Aorta (tissue), 5 donors: Measurements from ENCODE around the gene ERI2. TPM values are rescaled to one million over a fixed set of nuclear protein-coding genes. Genes with fewer than 3 reads are reported as not detected.

ENCODE experiments used
- ATAC-seq: fragments of 200-7000 bp; cut with Tn5 transposase; one replicate; pipeline ENCODE4 v1.9.1; 2022; ENCODE audit warnings: moderate library complexity; ENCODE audit not compliant: low FRiP score
- DNase-seq, 2 donors: peaks; one replicate each; pipeline ENCODE4 v3.0.0-alpha.2; 2020
- H3K27ac ChIP-seq, 2 donors: one replicate each; pipeline ENCODE4 v1.5.1; 2013; ENCODE audit warnings: low read length in 2 of 2, mild to moderate bottlenecking in 2 of 2, moderate library complexity in 2 of 2, control low read depth in 1 of 2, inconsistent platforms in 1 of 2, low read depth in 1 of 2
- H3K27me3 ChIP-seq, 2 donors: one replicate each; pipeline ENCODE4 v1.6.1; 2013; ENCODE audit warnings: control low read depth in 1 of 2, low read length in 1 of 2, mild to moderate bottlenecking in 1 of 2, moderate library complexity in 1 of 2; ENCODE audit not compliant: insufficient read depth in 2 of 2, control insufficient read depth in 1 of 2
- H3K36me3 ChIP-seq, 2 donors: one replicate each; pipeline ENCODE4 v1.6.1; 2013; ENCODE audit warnings: control low read depth in 1 of 2, low read length in 1 of 2, mild to moderate bottlenecking in 1 of 2; ENCODE audit not compliant: insufficient read depth in 2 of 2, control insufficient read depth in 1 of 2
- H3K4me1 ChIP-seq, 2 donors: one replicate each; pipeline ENCODE4 v1.6.1; 2013; ENCODE audit warnings: low read length in 2 of 2, control low read depth in 1 of 2, mild to moderate bottlenecking in 1 of 2, moderate library complexity in 1 of 2; ENCODE audit not compliant: insufficient read depth in 2 of 2, control insufficient read depth in 1 of 2
- H3K4me3 ChIP-seq, 2 donors: one replicate each; pipeline ENCODE4 v1.5.1; 2013; ENCODE audit warnings: low read length in 2 of 2, control low read depth in 1 of 2, mild to moderate bottlenecking in 1 of 2
- H3K9me3 ChIP-seq: one replicate; pipeline ENCODE4 v1.6.1; 2013; ENCODE audit warnings: mild to moderate bottlenecking, low read length; ENCODE audit not compliant: control insufficient read depth
- WGBS, 2 donors: extraction: QIAGEN DNeasy Blood & Tissue Kit; methylation state at CpG; one replicate each; pipeline ENCODE4 v1.1.7; 2013; 5-methylcytosine and 5-hydroxymethylcytosine counted together
- intact Hi-C, 2 donors: fragments of 100-400 bp; cut with DNase I; formaldehyde crosslinking; loops; one replicate each; pipeline versions ENCODE4 v1.14.2 to v1.15.0; 2022
- long read RNA-seq, 2 donors: library from polyadenylated mRNA; unstranded; transcript quantifications; one replicate each; pipeline ENCODE4 v2.0.0, GENCODE V29; 2020 to 2021
- polyA plus RNA-seq, 2 donors: library from polyadenylated mRNA; stranded (reverse); fragments of 200-250 nt; gene quantifications; one replicate each; pipeline ENCODE4 v1.2.3, GENCODE V29; 2013
- total RNA-seq, 2 donors: library from RNA; stranded (reverse); fragmentation: NEBNext Ultra II Directional; extraction: Animal tissue kit (Norgen Biotek cat#: 25700); gene quantifications; one replicate each; pipeline ENCODE4 v1.2.1, GENCODE V29; 2021
- donor health status: healthy with polysubstance abuse.
- donor health status: Bipolar disorder and iron deficiency.
- donor health status: DM: no; HTN: no; CAD: no.
- donor health status: DM: no; HTN: no; CAD: no.
- donor health status: DM: yes; HTN: yes; CAD: no.

The ERI2 gene, protein sequence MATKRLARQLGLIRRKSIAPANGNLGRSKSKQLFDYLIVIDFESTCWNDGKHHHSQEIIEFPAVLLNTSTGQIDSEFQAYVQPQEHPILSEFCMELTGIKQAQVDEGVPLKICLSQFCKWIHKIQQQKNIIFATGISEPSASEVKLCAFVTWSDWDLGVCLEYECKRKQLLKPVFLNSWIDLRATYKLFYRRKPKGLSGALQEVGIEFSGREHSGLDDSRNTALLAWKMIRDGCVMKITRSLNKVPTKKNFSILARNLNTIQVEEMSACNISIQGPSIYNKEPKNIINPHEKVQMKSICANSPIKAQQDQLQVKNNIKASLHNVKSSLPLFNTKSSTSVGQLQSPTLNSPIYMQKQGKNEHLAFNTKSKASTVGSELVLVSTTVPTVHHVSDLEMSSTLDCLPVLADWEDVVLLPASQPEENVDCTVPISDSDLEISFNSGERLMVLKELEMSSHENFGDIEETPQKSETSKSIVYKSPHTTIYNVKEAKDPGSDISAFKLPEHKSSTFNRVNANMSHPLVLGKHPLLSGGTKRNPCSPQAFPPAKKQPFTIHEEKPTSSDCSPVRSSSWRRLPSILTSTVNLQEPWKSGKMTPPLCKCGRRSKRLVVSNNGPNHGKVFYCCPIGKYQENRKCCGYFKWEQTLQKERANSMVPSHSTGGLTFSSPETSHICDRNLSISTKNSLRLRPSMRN
- total RNA-seq (10 to 100 TPM in 1 of 2 donors, 1 to 10 TPM in 1; 6.7 to 14.3 TPM), polyA plus RNA-seq (10 to 100 TPM; 12.7 to 14.3 TPM)
- long read RNA-seq, donor 1, partial matches to known transcripts: 1 of 10 reads
- long read RNA-seq, donor 1, other reads (novel, unspliced or antisense): 8 of 10 reads
- long read RNA-seq, donor 2, partial matches to known transcripts: 0 of 12 reads
- long read RNA-seq, donor 2, other reads (novel, unspliced or antisense): 11 of 12 reads

DNA sequence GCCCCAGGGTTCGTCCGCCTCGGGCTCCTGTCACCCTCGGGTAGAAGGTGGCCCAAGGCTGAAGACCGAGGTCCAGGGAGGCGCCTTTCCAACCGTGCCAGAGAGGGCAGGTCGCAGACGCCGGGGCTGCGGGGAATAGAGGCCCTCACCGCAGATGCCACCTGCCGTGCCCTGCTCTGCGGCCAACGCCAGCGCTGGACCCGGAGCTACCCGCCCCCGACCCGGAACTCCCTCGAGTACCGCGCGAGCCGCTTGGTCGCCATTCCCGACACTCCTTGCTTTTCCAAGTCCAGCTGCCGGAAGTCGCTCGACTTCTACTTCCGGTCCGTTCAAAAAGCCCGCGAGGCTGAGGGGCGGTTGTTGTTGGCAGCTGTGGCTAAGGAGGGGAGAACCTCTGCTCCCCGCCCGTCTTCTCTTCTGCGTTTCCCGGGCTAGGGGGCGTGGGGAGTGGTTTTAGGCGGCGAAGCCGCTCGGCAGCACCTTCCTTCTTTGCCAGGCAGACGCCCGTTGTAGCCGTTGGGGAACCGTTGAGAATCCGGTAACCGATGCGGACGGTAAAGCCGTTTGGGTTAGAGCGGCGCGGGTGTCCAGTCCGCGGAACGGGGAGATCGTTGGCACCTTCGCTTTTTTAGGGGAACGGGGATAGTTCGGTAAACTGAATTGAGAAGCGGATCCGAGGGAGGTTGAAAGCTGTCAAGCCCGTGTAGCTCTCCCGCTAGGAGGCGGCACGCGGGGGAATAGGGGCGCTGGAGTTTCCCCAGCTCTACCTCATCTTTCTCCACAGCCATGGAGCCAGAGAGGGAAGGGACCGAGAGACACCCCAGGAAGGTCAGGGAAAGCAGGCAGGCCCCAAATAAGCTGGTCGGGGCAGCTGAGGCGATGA lies at the start of gene ERI2, which contains the start of gene REXO5:
Gene ERI2 (minus strand): TSS at position 305 of the 883 bp plus-strand sequence. CDS start 42 bp downstream, at position 263.
Gene REXO5 (plus strand): TSS at position 360 of the 883 bp plus-strand sequence. CDS start 427 bp downstream, at position 787.
- Histone ChIP-seq H3K27me3 (no peaks in the 10 kb centered on the region), H3K27ac (peak within 1 kb of the TSS; percentile 47 to 98), H3K36me3 (no peaks in the 10 kb centered on the region), H3K9me3 (no peaks in the 10 kb centered on the region), H3K4me1 (no peaks in the 10 kb centered on the region), H3K4me3 (peak within 1 kb of the TSS; percentile 51 to 74)
- peak; percentile 94 to 96 for DNase-seq
- intact Hi-C loops: loop anchor here in 1 of 2 donors (5.0 to 10.0 kb wide), 3 partner anchors 194 to 498 kb away; no protein-coding TSS in a partner anchor
- ATAC-seq: peak; percentile 95
- WGBS, 2 donors: 0% methylated on average over 71 to 74 of the region's 74 CpGs

DNA sequence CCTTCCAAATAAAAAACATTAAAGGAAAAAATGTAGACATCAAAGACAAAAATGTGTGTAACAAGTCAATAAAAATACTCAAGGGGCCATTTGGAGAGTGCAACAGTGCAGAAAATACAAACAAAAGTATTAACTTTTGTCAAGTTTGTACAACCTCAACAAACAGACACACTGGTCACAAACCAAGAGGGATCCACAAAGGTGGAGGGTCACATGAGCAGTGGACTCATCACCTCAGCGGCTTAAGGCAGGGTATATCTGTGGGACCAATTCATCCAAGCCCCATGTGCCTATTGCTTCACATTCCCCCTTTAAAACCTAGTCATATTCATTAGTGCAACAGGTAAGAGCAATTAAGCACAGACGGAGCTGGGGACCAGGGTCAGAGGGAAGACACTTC lies 48.7 kb upstream of the ERI2 start:
- Histone ChIP-seq H3K27ac (no peak overlapping the region), H3K9me3 (no peaks in the 10 kb centered on the region), H3K4me3 (no peak overlapping the region), H3K27me3 (no peaks in the 10 kb centered on the region), H3K4me1 (peaks cover 10 to 22% of the 10 kb centered on the region in 2 donors), H3K36me3 (peaks cover 0 to 3% of the 10 kb centered on the region in 2 donors)
- 94 to 95% methylated on average over 2 of the region's 2 CpGs for WGBS, 2 donors
- ATAC-seq (no peak), DNase-seq (no peak)
- intact Hi-C loops: loop anchor here (5.0 to 10.0 kb wide), 6 partner anchors 42 to 450 kb away; no protein-coding TSS in a partner anchor

DNA sequence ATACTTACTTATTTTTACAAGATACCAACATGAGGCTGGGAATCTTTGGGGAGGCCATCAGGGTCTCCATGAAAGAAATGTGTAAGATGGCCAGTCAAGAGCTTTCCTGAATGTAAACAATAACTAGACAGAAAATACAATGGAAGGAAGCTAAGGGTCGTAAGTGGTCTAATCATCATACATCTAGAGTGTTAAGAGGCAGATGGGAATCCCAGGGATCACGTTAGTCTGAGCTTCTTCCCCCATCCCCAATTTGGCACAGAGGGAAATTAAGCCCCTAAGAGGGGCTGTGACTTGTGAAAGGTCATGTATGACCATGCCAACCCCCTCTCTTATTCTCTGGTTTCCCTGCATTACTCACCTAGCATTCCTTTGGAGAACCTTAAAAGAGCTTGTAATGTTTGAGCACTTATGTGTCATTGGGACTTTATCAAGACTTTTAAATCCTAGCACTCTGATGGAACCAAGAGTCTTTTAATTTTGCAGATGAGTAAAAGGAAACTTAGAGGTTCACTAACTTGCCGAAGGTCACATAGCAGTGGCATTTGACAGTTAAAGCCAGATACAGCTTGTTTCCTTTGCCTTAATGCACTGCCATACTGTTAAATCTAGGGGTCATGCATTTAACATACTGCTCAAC lies 47.8 kb upstream of the ERI2 start:
- peaks cover 0 to 3% of the 10 kb centered on the region in 2 donors for H3K36me3 ChIP-seq
- 91 to 92% methylated on average over 3 of the region's 3 CpGs for WGBS, 2 donors
- H3K4me1 ChIP-seq: peaks cover 10 to 22% of the 10 kb centered on the region in 2 donors
- DNase-seq: no peak
- no peak overlapping the region for H3K4me3 ChIP-seq
- H3K27ac ChIP-seq: peak overlapping the region; percentile 1 to 57
- intact Hi-C loops: loop anchor here (5.0 to 10.0 kb wide), 6 partner anchors 43 to 451 kb away; no protein-coding TSS in a partner anchor
- no peaks in the 10 kb centered on the region for H3K9me3 ChIP-seq
- ATAC-seq: no peak
- H3K27me3 ChIP-seq: no peaks in the 10 kb centered on the region

DNA sequence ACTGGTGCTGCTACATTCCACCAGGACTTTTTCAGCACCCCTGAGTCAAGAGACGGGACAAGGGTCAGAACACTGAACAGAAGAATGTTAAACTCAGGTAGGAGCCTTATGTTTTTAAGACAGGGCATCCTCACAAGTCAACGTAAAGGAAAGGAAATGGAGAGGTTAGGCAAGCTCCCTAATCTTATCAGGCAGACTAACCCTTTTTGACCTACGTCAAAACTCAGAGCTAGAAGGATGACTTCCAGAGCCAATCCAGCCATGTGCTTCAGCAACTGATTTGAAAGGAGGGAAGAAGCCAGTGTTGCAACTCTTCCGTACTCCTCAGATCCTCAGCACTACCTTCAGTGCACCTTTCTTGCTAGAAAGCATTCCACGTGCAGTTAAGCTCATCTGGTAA lies 46.9 kb upstream of the ERI2 start:
- peak overlapping the region; percentile 57 to 89 for H3K27ac ChIP-seq
- intact Hi-C loops: loop anchor here (5.0 to 10.0 kb wide), 6 partner anchors 44 to 452 kb away; no protein-coding TSS in a partner anchor
- no peak for DNase-seq
- H3K4me3 ChIP-seq: no peak overlapping the region
- 34 to 40% methylated on average over 5 of the region's 5 CpGs for WGBS, 2 donors
- H3K4me1 ChIP-seq: peaks cover 10 to 22% of the 10 kb centered on the region in 2 donors
- peaks cover 0 to 3% of the 10 kb centered on the region in 2 donors for H3K36me3 ChIP-seq
- H3K27me3 ChIP-seq: no peaks in the 10 kb centered on the region
- no peaks in the 10 kb centered on the region for H3K9me3 ChIP-seq
- no peak for ATAC-seq

DNA sequence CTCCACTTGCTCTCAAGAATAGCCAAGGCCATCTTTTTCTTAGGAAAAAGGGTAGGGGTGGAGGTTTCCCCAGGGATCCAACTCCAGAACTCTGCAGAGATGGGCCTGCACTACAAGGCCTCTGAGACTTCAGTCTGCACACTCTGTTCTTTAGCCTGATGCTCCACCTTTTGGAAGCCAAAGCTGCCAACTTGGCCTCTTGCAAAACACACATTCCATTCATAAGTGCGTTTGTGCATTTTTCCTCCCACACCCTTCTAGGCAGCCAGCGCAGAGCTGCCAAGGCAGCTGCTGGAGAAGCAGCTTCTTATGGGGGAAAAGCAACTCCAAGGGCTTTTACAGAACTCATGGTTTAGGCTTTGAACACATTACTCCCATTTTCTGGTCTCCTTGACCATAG lies 45.3 kb upstream of the ERI2 start:
- Histone ChIP-seq H3K4me1 (peaks cover 10 to 16% of the 10 kb centered on the region in 2 donors), H3K9me3 (no peaks in the 10 kb centered on the region), H3K4me3 (no peak overlapping the region), H3K27me3 (no peaks in the 10 kb centered on the region), H3K36me3 (peaks cover 0 to 3% of the 10 kb centered on the region in 2 donors), H3K27ac (peak overlapping the region; percentile 92 to 100)
- peak; percentile 86 to 90 for DNase-seq
- peak; percentile 90 for ATAC-seq
- intact Hi-C loops: loop anchor here (2.0 to 10.0 kb wide), 8 partner anchors 46 to 453 kb away; no protein-coding TSS in a partner anchor
- WGBS, 2 donors: 6 to 16% methylated on average over 2 of the region's 2 CpGs

DNA sequence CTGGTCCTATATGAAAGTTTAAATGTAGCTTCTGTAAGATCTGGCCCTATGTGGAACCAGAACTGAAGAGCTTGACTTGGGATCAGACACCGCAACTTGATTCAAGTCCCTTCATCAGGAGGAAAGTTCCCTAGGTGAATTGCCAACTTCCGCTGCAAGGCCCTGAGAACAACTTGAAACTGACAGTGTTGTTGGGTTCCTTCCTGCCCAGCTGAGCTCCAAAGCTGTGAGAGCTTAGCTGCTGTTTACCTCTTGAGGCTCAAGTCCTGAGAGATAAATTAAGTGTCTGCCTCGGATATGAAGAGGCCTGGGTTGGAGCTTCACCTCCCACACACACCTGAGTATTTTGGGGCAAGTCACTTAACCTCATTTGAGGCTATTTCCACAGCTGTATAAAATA lies 44.7 kb upstream of the ERI2 start:
- no peak for ATAC-seq
- H3K36me3 ChIP-seq: peaks cover 0 to 3% of the 10 kb centered on the region in 2 donors
- no peaks in the 10 kb centered on the region for H3K9me3 ChIP-seq
- no peaks in the 10 kb centered on the region for H3K27me3 ChIP-seq
- intact Hi-C loops: loop anchor here (2.0 to 10.0 kb wide), 8 partner anchors 46 to 454 kb away; no protein-coding TSS in a partner anchor
- WGBS, 2 donors: 63 to 70% methylated on average over 3 of the region's 3 CpGs
- H3K4me3 ChIP-seq: no peak overlapping the region
- peak overlapping the region; percentile 92 to 100 for H3K27ac ChIP-seq
- H3K4me1 ChIP-seq: peaks cover 10 to 16% of the 10 kb centered on the region in 2 donors
- no peak for DNase-seq

DNA sequence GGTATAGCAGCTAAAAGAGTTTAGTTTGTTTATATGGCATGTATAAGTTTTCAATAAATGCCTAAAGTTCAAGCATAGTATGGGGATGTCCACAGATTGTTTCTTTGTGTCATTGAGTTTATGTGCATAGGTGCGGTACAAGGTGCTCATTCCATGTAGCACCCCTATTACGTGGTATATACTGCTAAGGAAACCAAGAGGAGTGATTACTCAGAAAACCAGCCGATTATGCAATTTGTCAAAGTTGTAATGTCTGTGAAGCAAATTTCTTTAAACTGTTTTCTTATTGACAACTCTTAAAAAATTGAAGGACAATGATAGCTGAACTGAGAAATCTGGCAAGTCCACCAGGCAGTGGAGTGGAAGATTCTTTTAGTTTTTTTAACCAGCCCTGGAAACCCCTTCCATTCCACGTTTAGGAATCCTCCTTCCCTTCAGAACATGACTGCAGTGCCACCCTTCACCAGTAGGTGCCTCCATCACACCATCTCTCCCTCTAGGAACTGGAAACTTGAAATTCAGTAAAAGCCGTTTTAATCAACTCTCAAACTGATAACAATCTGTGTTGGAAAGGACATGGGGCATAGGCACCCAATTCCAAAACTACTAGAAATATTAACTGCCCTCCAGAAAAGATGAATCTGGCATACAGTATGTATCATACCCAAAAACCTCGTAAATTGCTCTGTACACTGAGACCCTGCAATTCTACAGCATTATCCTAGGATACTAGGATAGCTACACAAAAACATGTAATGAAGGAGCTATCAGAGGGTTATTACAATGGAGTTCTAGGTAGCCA lies 43.5 kb upstream of the ERI2 start:
- intact Hi-C loops: loop anchor here (2.0 to 10.0 kb wide), 8 partner anchors 48 to 455 kb away; no protein-coding TSS in a partner anchor
- Histone ChIP-seq H3K27me3 (no peaks in the 10 kb centered on the region), H3K36me3 (peaks cover 0 to under 1% of the 10 kb centered on the region in 2 donors), H3K27ac (peak overlapping the region in 1 of 2 donors; percentile 92), H3K4me1 (peaks cover 10 to 16% of the 10 kb centered on the region in 2 donors), H3K4me3 (no peak overlapping the region), H3K9me3 (no peaks in the 10 kb centered on the region)
- peak; percentile 85 for ATAC-seq
- DNase-seq: peak; percentile 75 to 87
- 33% methylated on average over 6 of the region's 6 CpGs for WGBS, 2 donors
